ENCODE measurements around the gene KRTAP4-5. TPM values are rescaled to one million over a fixed set of nuclear protein-coding genes. Genes with fewer than 3 reads are reported as not detected.
"Not testable (repeated sequence)": the region's sequence is repeated elsewhere in the genome, so short reads cannot be mapped to it uniquely, and the experiment has no call there.

Gene KRTAP4-5
- total RNA-seq, 1 donor from 2014 or later = not detected

- intact Hi-C loops (cut with micrococcal nuclease) = no loop called here
Measured at GRCh38 chr17:41147531-41148204, 2.0 kb downstream of the KRTAP4-5 start.

- intact Hi-C loops (cut with micrococcal nuclease) = no loop called here
Measured at GRCh38 chr17:41145261-41145660, 4.4 kb downstream of the KRTAP4-5 start.

GRCh38 chr17:41144846-41145245, 4.8 kb downstream of the KRTAP4-5 start:
- intact Hi-C loops (cut with micrococcal nuclease) = no loop called here

- intact Hi-C loops (cut with micrococcal nuclease) = no loop called here
Measured at GRCh38 chr17:41141361-41141760, 8.3 kb downstream of the KRTAP4-5 start.

- intact Hi-C loops (cut with micrococcal nuclease) = no loop called here
Measured at GRCh38 chr17:41140360-41141131, 9.1 kb downstream of the KRTAP4-5 start, which contains the start of gene KRTAP4-6. Gene KRTAP4-6, minus strand, starts transcription at chr17:41140544. Its CDS starts 57 bp downstream, at chr17:41140487.

GRCh38 chr17:41139865-41140264, 9.8 kb downstream of the KRTAP4-5 start:
- intact Hi-C loops (cut with micrococcal nuclease) = not testable (repeated sequence)

- intact Hi-C loops (cut with micrococcal nuclease) = no loop called here
Measured at GRCh38 chr17:41133880-41134735, 15.5 kb downstream of the KRTAP4-5 start.

GRCh38 chr17:41131979-41132378, 17.6 kb downstream of the KRTAP4-5 start:
- intact Hi-C loops (cut with micrococcal nuclease) = no loop called here

GRCh38 chr17:41127371-41127770, 22.3 kb downstream of the KRTAP4-5 start:
- intact Hi-C loops (cut with micrococcal nuclease) = no loop called here

- intact Hi-C loops (cut with micrococcal nuclease) = no loop called here
Measured at GRCh38 chr17:41126412-41126811, 23.2 kb downstream of the KRTAP4-5 start.

GRCh38 chr17:41125064-41125463, 24.6 kb downstream of the KRTAP4-5 start:
- intact Hi-C loops (cut with micrococcal nuclease) = no loop called here

GRCh38 chr17:41123991-41124371, 25.6 kb downstream of the KRTAP4-5 start, which contains the start of gene KRTAP4-12:
Gene KRTAP4-12, minus strand, starts transcription at chr17:41124182. Its CDS starts 60 bp downstream, at chr17:41124122.
- intact Hi-C loops (cut with micrococcal nuclease) = not testable (repeated sequence)

- intact Hi-C loops (cut with micrococcal nuclease) = not testable (repeated sequence)
Measured at GRCh38 chr17:41123292-41123990, 26.2 kb downstream of the KRTAP4-5 start.

- intact Hi-C loops (cut with micrococcal nuclease) = no loop called here
Measured at GRCh38 chr17:41121742-41122141, 27.9 kb downstream of the KRTAP4-5 start.

- intact Hi-C loops (cut with micrococcal nuclease) = not testable (repeated sequence)
Measured at GRCh38 chr17:41119696-41120690, 29.6 kb downstream of the KRTAP4-5 start.

GRCh38 chr17:41118721-41119120, 30.9 kb downstream of the KRTAP4-5 start:
- intact Hi-C loops (cut with micrococcal nuclease) = no loop called here

GRCh38 chr17:41117846-41118386, 31.7 kb downstream of the KRTAP4-5 start, which contains the start of gene KRTAP4-11:
Gene KRTAP4-11, minus strand, starts transcription at chr17:41118373. Its CDS starts 58 bp downstream, at chr17:41118315.
- intact Hi-C loops (cut with micrococcal nuclease) = not testable (repeated sequence)

GRCh38 chr17:41116297-41116696, 33.3 kb downstream of the KRTAP4-5 start:
- intact Hi-C loops (cut with micrococcal nuclease) = no loop called here

- intact Hi-C loops (cut with micrococcal nuclease) = no loop called here
Measured at GRCh38 chr17:41111151-41111885, 38.3 kb downstream of the KRTAP4-5 start.
